Renal pelvis (tissue), 4 donors: Measurements from ENCODE around the gene MPRIP. TPM values are rescaled to one million over a fixed set of nuclear protein-coding genes. Genes with fewer than 3 reads are reported as not detected.
"Not testable (repeated sequence)": the region's sequence is repeated elsewhere in the genome, so short reads cannot be mapped to it uniquely, and the experiment has no call there.

Source experiments
- DNase-seq: peaks from one replicate; pipeline ENCODE4 v3.0.0-alpha.2; 2013
- polyA plus RNA-seq, 3 donors: library from polyadenylated mRNA; unstranded; fragments of 120-200 nt; gene quantifications; one replicate each; pipeline ENCODE4 v1.2.1, GENCODE V29; 2013; ENCODE audit not compliant: insufficient read length in 3 of 3

Gene MPRIP
- polyA plus RNA-seq, 3 donors: 164 to 176 (median 171) TPM

DNA sequence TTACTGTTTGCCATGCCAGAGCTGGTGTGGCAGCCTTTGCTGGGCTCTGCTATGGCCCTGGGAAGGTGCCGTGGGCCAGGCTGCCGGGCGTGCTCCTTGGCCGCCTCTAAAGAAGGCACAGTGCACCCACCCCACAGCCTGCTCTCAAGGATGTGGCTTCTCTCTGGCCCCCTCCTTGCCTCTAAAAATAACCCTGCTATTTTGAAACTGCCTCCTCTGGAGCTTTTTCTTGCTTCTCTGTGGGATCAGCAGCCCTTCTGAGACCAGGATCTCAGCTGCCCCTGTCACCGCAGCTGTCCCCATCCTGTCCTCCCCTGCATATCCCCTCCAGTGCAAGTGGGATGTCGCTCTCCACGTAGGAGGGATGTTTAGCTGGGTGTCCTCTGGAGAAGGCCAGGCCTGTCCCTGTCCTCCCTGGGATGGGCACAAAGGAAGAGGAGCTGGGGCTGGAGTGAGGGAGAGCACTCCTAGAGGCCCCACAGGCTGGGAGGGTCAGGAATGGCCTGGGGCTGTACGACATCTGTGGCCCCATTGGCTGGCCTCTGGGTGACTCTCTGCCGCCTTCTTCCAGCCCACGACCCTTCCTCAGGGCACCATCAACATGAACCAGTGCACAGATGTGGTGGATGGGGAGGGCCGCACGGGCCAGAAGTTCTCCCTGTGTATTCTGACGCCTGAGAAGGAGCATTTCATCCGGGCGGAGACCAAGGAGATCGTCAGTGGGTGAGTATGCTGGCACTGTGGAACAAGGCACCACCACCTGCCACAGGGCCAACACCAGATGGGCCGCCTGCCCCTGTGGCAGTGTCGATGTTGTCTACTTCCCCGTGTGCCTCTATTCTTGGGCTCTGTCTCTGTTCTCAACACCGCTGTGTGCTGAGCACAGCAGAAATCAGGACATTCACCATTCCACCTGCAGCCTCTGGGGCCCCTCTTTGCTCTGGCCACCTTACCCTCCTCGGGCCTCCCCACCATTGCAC, 84.2 kb downstream of the MPRIP start:
- DNase-seq: no peak

DNA sequence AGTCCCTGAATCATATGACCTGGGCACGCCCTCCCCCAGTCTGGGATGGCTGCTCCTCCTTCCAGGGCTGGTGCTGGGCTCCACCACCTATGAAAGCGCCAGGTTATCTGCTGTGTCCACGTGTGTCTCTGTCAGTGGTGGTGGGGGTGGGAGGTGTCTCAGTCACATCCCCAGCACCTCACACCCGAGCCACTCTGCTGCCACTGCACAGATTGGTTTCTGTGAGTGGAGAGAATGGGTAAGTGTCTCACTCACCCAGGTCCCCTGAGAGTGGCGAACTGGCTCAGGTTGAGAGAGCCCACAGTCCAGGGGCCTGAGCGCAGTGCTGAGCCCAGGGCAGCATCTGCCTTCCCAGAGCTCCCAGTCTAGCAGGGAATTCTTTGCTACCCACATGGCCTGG, 84.9 kb downstream of the MPRIP start:
- DNase-seq: no peak

DNA sequence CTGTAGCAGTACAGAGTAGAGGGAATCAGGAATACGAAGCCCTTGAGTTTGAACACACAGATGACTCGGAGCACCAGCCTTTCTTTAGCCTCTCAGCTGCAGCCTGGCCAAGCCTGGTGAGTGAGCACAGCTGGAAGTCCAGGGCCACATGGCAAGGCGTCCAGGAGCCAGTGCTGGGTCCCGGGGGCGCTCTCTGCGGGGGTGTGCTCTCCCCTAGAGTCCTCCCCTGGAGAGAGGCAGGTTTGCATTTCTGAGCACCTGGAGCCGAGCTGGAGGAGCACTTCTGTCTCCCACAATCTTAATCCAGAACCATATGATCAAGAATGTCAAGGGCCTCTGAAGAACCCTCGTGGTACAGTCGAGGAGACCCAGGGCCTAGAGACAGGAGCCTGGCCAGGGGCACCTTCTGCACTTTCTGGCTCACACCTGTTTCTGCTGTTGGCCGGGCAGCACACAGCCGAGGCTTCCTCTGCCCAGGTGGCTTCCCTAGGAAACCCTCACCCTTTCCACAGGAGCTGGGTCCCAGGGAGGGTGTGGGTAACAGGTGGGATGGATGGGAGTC, 85.6 kb downstream of the MPRIP start:
- no peak for DNase-seq

DNA sequence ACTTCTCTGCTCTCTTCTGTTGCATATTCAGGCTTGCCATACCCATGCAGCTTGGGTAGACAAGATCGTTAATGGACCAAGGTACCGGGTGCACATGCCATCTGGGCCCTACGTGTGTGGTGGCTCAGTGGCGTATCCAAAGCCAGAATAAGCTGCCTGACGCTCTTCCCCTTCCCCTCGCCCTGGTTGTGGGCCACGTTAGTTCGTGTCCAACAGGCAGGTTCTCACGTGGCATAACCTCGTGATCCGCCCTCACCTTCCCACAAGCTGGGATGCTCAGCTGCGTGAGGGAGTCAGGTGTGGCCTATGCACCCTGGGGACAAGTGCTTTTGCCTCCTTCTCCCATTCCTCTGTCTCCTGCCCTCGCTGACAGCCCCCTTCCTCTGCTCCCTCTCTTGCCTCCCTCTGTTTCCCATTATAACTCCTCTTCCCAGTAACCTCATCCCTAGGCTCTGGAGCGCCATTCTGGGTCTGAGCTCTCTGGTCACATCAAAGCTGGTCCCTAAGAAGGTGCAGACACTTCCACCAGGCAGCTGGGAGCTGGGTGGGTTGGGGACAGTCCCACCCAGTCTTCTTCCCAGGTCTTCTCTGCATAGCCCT, 86.3 kb downstream of the MPRIP start:
- no peak for DNase-seq

DNA sequence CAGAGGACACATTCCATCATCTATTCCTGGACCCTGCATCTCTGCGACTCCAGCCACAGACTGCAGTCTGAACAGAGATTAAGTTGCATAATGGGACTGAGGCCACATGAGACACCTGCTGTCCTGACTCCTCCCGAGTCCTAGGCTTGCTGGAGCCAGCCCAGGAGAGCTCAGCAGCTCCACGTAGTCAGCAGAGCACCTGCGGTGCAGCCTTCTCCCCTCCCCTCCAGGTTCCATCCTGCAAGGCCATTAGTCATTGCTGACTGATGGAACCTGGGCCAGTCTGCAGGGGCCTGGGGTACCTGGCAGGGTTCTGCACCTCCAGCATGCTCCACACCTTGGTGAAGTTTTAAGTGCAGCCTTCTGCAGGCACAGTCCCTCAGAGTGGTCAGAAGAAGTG, 87.2 kb downstream of the MPRIP start:
- no peak for DNase-seq

DNA sequence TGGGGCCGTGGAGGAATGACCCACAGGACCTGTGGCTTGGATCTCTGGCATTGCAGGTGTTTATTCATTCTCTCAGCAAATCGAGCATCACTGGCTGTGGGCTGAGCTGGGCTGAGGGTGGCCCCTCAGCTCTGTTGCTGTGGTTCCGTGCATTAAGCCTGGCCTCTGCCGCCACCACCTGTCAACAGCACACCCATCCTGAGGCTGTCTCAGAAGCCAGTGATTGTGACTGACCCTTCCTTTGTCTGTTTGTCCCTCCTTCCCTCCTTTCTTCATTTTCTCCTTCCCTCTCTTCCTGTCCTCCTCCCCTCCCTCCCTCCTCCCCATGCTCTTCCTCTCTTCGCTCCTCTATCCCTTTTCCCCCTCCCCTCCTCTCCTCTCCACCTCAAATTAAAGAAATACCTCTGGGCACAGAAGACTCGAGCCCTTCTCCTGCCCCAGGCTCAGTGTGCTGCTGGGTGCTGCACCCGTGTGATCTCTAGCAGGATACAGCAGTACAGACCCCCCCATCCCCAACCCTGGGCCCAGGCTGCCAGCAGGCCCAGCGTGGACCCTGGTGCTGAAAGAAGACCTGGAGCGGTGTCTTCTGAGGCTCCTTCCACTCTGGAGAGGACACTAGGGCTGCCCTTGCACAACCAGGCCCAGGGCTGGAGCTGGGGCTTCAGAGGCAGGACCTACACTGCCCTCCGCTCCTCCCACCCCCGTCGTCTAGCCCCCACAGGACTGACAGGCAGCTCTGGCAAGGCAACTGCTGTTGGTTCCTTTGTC, 88.0 kb downstream of the MPRIP start:
- DNase-seq: no peak

DNA sequence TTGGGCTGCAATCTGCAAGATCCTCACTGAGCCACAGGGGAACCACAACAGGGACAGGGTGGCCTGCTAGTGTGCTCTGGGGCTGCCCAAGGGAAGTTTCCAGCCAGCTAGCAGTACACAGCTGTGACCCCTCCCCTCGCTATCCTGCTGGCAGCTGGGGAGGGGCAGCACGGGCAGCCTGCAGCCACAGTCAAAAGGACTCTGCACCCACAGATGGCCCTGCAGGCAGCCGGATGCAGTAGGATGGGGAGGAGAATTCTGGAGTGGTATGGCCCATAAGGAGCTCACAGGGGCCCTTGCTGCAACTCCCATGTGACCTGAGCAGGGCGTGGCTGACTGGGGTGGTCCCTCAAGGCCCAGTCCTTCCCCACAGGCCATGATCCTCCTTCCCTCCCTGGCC, 89.6 kb downstream of the MPRIP start:
- DNase-seq: no peak

DNA sequence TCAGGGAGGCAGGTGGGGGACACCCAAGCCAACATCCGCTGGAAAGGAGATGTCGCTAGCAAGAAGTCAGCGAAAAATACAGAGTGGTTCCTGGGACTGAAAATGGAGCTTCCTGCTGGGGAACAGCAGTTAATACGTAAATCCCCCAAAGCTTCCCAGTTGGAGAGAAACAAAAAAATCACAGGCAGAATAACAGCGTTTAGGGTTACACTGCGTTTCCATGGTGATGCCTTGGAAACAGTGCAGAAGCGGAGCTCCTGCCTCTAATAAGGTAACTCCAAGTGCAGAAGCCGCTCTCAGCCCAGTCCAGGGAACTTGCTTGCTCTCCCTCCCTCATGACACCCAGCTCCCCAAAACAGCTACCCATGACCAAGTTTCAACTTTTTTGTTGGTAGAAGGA, 90.5 kb downstream of the MPRIP start:
- DNase-seq: peak; percentile 79

DNA sequence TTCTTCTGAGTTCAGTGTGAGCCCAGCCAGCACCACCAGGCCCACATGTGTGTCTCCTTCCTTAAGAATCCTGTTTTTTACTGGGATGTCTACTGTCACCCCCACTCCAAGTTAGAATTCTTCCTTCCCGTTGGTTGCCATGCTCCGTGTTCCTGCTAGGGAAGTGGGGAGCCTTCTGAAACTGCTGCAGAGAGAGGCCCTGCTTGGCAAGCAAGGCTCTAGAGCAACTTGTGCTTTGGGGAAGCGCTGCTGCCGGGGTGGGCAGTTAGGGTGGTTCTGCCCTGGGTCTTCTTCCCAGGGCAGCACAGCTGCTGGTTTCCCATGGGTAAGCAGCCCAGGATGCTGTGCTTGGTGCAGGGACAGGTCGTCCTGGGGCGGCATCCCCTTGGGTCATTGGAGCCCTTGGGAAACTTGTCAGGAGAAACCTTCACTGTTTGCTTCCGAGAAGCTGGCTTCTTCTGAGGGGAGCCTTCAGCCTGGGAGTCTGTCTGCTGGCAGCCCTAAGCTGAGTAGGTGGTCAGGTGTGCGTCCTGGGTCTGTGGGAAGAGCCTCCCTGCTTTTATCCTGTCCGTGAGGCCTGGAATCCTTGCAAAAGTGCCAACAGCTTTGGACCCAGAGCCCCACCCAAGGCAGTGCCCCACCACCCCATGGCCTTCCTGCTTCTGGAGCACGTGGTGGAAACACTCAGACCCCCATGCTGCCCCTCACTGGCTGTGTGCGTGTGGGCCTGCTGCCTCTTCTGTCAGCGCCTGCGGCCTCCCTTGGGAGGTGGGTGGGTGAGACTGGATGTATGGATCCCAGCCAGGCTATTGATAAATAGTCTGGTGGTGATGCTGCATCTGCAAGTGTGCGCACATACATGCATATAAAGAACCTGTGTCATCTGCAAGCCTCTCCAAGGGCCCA, 92.0 kb downstream of the MPRIP start:
- no peak for DNase-seq

DNA sequence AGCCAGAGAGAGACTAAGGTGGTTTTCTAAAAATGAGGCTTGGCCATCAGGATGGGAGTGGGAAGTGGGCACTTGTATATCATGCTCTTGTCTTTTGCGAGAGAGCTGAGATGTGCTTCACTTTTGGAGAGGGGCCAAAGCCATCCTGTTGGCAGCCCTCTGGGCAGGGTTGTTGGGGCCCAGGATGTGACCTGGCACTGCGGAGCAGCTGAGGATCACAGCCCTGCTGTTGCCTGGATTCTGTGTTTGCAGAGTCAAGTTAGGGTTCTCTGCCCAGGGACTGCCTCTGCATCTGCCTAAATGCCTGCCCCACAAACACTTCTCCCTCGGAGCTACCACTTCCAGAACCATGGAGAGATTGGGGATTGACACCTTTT, 92.7 kb downstream of the MPRIP start:
- no peak for DNase-seq

DNA sequence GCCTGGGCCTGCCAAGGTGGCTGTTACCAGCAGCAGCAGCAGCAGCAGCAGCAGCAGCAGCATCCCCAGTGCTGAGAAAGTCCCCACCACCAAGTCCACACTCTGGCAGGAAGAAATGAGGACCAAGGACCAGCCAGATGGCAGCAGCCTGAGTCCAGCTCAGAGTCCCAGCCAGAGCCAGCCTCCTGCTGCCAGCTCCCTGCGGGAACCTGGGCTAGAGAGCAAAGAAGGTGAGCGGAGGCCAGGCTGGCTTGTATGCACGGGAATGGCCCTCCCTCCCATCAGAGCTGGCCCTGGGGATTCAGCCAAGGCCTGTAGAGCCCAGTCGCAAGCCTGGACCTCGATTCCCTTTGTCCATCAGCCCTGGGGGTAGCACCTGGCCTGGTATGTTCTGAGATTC, 94.0 kb downstream of the MPRIP start:
- not testable (repeated sequence) for DNase-seq

DNA sequence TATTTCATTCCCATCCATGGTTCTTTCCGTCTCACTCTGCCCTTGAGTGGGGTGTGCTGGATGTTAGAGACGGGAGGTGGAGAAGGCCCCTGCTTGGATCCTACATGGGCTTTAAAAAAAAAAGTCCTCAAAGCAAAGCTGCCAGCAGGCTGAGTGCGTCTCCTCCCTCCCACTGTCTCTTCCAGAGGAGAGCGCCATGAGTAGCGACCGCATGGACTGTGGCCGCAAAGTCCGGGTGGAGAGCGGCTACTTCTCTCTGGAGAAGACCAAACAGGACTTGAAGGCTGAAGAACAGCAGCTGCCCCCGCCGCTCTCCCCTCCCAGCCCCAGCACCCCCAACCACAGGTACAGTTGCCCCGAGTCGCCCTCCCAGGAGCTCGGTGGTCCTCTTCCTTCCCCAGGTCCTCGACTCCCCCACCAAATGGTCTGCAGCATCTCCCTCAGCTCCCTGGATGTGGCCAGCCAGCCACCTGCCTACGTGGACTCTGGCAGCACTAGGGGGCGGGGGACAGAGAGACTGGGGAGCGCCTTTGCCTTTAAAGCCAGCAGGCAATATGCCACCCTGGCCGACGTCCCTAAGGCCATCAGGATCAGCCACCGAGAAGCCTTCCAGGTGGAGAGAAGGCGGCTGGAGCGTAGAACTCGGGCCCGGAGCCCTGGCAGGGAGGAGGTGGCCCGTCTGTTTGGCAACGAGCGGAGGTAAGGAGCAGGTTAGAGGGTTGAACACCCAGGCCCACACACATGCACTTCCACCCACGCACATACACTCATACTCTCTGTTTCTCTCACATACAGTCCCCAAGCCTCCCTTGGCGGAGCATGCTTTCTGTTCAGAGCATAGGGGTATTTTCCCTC, 95.7 kb downstream of the MPRIP start:
- DNase-seq: no peak

DNA sequence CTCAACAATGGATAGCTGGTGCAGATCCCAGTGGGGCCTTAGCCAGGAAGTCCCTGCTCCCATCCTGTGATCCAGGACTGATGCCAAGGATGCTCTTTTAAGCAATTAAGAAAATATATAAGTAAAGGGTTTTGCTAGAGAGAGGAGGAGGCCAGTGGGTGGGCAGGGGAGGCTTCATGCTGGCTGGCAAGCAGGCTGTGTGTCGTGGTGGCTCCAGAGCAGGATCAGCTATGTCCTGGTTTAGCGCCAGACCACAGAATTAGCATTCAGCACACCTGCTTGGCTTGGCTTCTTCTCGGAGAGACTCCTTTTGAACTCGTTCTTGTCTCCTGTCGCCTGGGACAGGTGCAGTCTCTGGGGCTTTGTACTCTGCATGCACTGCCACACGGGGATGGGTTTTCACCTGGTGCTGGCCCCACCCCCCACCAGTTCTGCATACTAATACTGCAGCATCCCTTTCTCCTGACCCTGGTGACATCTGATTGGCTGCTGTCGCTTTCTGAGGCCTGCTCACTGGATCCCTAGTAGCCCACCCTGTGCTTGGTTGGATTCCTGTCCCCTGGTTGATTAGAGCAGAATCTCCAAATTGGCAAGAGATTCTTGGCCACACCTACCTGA, 97.8 kb downstream of the MPRIP start:
- no peak for DNase-seq

DNA sequence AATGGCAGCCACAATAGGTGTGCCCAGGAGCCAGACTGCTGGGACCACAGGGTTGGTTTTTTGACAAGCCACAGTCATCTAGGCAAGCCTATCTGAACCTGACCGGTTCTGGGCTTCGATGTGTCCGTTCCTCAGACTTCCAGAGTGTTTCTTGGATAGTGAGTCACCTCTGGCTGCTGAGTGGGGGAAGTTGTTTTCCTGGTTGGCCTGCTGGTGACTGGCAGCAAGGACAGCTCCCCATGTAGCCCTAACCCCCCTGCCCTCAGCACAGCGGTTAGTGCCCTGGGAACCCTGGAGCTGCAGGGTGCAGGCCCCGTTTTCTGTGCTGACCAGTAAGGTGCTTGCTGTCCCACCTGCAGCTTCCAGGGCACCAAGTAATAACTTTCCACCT, 98.3 kb downstream of the MPRIP start:
- no peak for DNase-seq

DNA sequence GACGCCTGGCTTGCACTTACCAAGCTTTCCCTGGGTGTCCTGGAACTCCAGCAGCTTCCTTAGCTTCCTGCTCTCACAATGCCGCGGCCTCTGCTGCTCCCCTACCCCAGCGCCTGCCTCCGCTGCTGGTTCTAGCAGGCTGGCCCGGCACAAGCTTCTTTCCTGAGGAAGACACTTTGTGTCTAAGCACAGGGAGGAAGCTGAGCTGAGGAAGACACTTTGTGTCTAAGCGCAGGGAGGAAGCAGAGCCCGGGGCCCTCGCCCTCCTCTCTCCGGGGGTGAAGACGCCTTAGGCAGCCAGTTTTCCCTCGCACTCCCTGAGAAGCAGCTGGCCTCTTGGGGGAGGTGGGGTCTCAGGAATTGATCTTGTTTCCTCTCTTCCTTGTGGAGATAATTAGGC, 99.0 kb downstream of the MPRIP start:
- no peak for DNase-seq

DNA sequence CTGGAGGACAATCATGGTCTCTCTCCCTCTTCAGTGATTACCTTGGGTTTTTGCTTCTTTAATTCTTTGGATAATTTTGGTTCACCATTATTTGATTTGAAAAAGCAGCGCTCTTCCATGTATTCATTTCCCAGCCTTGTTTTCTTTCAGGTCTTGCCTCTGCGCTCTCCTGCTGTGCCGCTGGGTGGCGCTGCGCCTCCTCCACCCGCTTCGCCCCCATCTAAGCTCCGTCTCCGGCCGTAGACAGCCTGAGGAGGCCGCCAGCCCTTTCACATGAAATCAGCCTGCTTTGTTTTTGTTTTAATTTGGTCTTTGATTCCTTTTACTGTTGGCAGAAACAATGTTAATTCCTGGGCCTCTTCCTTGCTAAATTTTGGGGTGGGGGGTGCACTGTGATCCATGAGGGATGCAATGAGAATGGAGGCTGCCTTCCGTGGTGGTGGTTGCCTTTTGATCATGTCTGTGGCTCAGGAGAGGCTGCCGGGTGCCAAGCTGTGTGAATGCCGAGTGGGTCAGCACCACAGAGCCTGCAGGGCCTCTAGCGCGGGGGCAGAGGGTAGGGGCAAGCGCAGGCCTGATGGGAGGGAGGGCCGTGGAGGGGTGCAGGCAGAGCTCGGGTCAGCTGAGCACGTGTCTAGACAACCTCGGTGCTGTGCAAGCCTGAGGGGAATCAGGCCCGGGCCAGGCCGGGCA, 99.7 kb downstream of the MPRIP start:
- DNase-seq: no peak

DNA sequence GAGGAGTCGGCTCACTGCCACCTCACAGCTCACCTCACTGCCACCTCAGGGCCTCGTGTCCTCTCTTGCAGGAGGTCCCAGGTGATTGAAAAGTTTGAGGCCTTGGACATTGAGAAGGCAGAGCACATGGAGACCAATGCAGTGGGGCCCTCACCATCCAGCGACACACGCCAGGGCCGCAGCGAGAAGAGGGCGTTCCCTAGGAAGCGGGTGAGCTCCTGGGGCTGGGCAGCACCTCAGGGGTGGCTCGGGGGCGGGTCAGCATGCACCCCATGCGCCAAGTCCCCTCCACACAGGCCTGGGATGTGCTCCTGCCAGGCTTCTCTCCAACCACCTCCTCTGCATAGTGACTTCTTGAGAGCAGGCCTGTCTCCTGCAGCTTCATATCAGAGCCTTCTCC, 100.3 kb downstream of the MPRIP start:
- DNase-seq: no peak

DNA sequence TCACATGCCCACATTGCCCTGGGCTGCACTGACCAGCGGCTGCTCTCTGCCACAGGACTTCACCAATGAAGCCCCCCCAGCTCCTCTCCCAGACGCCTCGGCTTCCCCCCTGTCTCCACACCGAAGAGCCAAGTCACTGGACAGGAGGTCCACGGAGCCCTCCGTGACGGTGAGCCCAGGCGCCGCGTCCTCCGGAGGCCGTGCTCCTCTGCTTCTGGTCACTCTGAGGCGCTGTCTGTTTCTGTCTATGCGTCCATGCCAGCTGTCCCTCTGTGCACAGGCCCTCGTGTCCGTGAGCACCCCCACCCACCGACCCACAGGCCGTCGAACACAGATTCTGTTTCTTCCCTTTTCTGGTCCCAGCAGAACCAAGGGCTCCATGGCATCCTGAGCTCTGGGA, 101.2 kb downstream of the MPRIP start:
- DNase-seq: no peak

DNA sequence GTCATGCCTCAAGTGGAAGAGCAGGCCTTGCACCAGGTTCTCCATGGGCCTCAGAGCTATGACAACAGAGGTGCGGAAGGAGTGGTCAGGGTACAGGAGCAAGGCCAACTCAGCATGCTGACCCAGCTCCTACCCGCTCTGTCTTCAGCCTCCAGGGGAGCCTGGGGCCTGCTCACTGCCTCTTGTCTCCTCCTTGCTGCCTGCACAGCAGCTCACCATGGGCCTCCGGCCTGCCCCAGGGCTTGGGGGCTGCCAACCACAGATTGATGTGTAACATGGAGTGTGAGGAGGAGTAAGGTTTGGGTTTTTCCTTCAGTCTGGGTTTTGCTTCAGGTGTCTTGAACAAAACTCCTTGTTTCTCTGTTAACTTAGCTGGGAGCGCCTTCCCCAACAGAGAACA, 101.8 kb downstream of the MPRIP start:
- no peak for DNase-seq
